GM18868 (cell line): ENCODE measurements around the gene TSPAN32.

Experiments used
- ATAC-seq: cut with Tn5 transposase; IDR thresholded peaks from one replicate; pipeline ENCODE4 v1.9.1; 2021; ENCODE audit warnings: mild to moderate bottlenecking, moderate library complexity; ENCODE audit not compliant: unreplicated experiment

The TSPAN32 gene

GRCh38 chr11:2314136-2314524 lies 12.3 kb downstream of the TSPAN32 start:
- no peak for ATAC-seq

GRCh38 chr11:2314525-2315394 lies 12.9 kb downstream of the TSPAN32 start:
- ATAC-seq = no peak

- no peak for ATAC-seq
Observed at GRCh38 chr11:2315395-2316168, 13.8 kb downstream of the TSPAN32 start.

- no peak for ATAC-seq
Observed at GRCh38 chr11:2316169-2316962, 14.6 kb downstream of the TSPAN32 start.

GRCh38 chr11:2316963-2317244 lies 15.1 kb downstream of the TSPAN32 start:
- no peak for ATAC-seq

- no peak for ATAC-seq
Observed at GRCh38 chr11:2317354-2318050, 15.7 kb downstream of the TSPAN32 start.

- no peak for ATAC-seq
Observed at GRCh38 chr11:2318123-2318522, 16.3 kb downstream of the TSPAN32 start.

GRCh38 chr11:2318707-2319106 lies 16.9 kb downstream of the TSPAN32 start:
- no peak for ATAC-seq

GRCh38 chr11:2319791-2320472 lies 18.1 kb downstream of the TSPAN32 start:
- no peak for ATAC-seq

- no peak for ATAC-seq
Observed at GRCh38 chr11:2320568-2321310, 18.9 kb downstream of the TSPAN32 start.

- ATAC-seq = no peak
Observed at GRCh38 chr11:2321311-2321683, 19.5 kb downstream of the TSPAN32 start.

GRCh38 chr11:2325123-2325522 lies 23.3 kb downstream of the TSPAN32 start:
- ATAC-seq = no peak

GRCh38 chr11:2325719-2326118 lies 23.9 kb downstream of the TSPAN32 start:
- no peak for ATAC-seq

- ATAC-seq = no peak
Observed at GRCh38 chr11:2327032-2327431, 25.2 kb downstream of the TSPAN32 start.

GRCh38 chr11:2328021-2328420 lies 26.2 kb downstream of the TSPAN32 start:
- ATAC-seq = no peak

GRCh38 chr11:2328656-2329354 lies 27.0 kb downstream of the TSPAN32 start:
- no peak for ATAC-seq

- ATAC-seq = no peak
Observed at GRCh38 chr11:2329551-2329950, 27.7 kb downstream of the TSPAN32 start.

- ATAC-seq = no peak
Observed at GRCh38 chr11:2330696-2331095, 28.9 kb downstream of the TSPAN32 start.

- ATAC-seq = no peak
Observed at GRCh38 chr11:2331404-2331803, 29.6 kb downstream of the TSPAN32 start.
